HG03558 (cell line): ENCODE measurements around the gene MAP4K1.
"Not testable (repeated sequence)": the region's sequence is repeated elsewhere in the genome, so short reads cannot be mapped to it uniquely, and the experiment has no call there.

Experiments
- ATAC-seq: cut with Tn5 transposase; IDR thresholded peaks from one replicate; pipeline ENCODE4 v1.9.1; 2021; ENCODE audit warnings: moderate number of reproducible peaks; ENCODE audit not compliant: unreplicated experiment; ENCODE audit errors: extremely low read depth

The MAP4K1 gene

DNA sequence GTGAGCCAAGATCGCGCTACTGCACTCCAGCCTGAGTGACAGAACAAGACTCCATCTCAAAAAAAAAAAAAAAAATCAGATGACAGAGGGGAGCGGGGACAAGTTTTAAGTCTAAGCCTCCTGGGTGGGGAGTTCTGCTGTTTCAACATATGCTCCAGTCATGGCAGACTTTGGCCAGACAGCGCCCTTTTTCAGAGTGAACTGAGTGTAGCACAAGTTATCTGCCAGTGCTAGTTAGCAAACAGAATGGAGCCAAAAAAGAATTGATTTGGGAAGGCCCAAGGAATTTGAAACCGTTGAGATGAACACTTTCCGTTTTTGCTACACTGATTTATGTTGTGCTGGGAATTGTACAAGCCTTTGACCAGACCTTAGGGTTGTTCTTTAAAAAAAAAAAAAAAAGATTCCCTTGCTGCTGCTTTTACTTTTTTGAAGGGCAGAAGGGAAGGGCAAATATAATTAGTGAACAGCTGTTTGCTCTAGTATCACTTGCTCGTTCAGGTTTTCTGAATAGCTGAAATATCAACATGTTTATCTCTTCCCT, 35.3 kb upstream of the MAP4K1 start:
- no peak for ATAC-seq

- ATAC-seq, result no peak
These were observed 33.3 kb upstream of the MAP4K1 start for GRCh38 chr19:38650911-38651584.

GRCh38 chr19:38650172-38650775, 32.5 kb upstream of the MAP4K1 start:
- ATAC-seq, result no peak

GRCh38 chr19:38649305-38650171, 31.8 kb upstream of the MAP4K1 start:
- no peak for ATAC-seq

DNA sequence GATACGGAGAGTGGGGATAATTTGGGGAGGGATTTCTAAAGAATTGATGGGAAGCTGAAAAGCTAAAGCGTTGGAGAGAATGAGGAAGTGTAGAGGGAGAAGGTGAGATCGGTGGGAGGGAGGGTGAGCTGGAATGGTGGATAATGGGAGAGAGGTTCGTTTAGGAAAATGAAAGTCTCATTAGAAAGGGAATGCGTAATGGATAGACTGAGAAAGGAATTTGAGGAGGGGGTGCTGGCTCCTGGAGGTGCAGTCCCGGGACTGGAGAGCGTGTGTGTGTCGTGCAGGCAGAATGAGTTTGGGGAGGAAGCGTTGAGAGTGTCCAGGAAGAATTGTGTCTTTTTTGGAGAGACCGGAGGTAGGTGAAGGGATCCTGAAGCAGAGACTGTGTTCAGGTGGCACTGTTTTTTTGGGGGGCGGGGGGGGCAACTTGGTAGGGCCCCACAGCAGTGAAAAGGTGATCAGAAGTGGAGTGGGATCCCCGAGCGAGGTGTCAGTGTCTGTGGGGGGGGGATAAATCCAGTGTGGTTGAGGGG, 31.1 kb upstream of the MAP4K1 start:
- ATAC-seq, result no peak

GRCh38 chr19:38647966-38648768, 30.4 kb upstream of the MAP4K1 start:
- ATAC-seq, result no peak

- peak; percentile 57 for ATAC-seq
These were observed 29.7 kb upstream of the MAP4K1 start, which contains the start of gene ACTN4 for GRCh38 chr19:38647368-38647965. ACTN4 (plus strand) TSS chr19:38647649; CDS start chr19:38647746, 97 bp downstream.

- ATAC-seq, result no peak
These were observed 27.0 kb upstream of the MAP4K1 start for GRCh38 chr19:38644719-38645118.

DNA sequence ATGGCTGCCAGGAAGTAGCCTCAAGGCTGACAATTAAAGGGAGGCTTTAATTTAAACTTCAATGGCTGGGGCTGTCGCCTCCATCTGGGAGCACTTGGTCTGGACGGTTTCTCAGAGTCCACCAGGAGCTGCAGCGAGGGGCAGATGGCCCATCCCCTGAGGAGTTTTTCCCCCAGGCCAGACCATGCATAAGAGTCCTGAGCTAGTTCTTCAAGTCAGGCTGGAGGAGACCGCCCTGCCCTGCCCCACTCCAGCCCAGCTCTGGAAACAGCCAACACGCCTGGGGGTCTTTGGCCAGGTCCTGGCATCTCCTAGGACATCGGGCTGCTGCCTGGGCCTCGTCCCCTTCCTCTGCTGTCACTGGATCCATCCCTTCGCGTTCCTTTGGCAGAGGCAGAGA, 24.4 kb upstream of the MAP4K1 start:
- ATAC-seq, result no peak

DNA sequence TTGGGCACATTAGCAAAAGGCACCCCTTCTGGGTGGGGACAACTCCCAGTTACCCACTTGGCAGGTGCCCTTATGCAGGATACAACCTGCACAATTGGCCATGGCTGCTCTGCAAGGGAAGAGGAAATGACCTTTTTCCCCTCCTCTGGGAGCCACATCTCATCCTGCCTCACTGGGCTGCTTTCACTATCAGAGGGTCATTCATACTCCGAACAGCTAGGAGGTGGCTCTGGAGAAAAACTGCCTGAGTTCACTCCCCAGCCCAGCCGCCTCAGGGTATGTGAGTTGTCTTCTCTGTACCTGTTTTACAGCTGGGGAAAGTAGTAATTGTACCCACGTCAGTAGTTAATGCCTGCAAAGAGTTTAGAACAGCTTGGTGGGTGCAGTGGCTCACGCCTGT, 22.6 kb upstream of the MAP4K1 start:
- no peak for ATAC-seq

DNA sequence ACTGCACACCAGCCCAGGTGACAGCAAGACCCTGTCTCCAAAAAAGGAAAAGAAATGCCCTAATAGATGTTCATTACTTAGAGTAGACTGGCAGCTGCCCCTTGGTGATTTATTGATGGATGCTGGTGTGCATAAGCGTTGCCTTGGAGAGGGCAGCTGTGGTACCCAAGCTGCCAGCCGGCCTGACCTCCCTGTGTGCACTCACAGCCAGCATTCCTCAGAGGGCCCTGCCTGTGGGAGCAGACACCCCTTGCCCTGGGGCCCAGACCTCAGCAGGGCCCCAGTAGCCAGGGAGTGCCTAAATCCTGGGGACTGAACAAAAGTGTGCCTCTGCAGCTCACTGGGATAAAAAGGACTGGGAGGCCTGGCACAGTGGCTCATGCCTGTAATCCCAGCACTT, 21.9 kb upstream of the MAP4K1 start:
- ATAC-seq, result no peak

DNA sequence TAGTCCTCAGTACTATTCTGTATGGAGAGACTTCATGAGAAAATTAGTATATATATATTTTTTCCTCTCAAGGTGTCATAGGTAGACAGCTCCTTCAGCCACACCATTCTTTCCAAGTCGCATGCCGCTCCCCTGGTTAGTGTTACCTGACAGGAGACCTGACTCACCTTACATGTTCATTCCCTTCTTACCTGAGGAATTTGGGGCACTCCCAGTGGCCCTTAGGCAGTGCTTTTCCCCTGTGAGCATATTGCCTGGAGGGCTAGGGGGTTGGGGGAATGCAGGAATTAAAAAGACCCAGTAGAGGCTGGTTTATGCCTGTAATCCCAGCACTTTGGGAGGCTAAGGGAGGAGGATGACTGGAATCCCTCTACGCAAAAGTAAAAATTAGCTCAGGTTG, 20.7 kb upstream of the MAP4K1 start:
- ATAC-seq, result no peak

DNA sequence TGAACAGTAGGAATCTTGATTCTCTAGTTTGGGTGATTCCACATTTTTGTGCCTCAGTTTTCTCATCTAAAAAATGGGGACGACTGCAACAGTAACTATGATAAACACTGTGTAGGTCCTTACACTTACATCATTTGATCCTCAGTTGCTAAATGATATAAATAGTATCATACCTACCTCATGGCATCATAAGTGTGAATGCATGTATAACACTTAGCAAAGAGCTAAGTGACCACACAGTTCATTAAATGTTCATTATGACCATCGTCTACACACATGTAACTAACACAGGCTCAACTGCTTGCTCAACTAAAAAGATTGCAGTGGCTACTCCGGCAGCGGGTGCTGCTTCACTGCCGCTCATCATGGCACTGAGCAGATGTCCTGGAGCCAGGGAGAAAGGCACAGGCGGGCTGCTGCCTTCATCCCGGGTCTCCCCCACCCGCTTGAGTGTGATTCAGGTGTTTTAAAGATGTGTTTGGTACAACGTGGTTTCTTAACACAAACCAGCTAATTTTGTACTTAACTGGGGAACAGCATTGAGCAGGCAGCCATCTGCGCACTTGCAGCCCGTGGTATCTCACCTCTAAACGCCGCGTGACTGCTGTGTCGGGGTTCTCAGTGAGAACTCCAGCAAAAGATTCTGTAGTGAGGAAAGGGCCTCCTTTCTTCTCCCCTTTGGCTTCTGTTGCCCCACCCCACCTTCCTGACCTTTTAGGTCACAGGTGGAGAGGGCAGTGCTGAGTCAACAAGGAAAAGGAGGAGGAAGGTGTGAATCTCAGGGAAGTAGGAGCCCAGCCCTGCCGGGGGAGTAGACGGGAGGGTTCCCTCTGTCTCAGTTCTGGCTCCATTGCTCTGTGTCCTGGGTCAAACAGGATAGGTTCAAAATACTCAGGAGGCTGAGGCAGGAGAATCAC, 18.0 kb upstream of the MAP4K1 start:
- ATAC-seq, result no peak

GRCh38 chr19:38634757-38635482, 17.2 kb upstream of the MAP4K1 start:
- no peak for ATAC-seq

- ATAC-seq, result no peak
These were observed 14.9 kb upstream of the MAP4K1 start for GRCh38 chr19:38632476-38633213.

DNA sequence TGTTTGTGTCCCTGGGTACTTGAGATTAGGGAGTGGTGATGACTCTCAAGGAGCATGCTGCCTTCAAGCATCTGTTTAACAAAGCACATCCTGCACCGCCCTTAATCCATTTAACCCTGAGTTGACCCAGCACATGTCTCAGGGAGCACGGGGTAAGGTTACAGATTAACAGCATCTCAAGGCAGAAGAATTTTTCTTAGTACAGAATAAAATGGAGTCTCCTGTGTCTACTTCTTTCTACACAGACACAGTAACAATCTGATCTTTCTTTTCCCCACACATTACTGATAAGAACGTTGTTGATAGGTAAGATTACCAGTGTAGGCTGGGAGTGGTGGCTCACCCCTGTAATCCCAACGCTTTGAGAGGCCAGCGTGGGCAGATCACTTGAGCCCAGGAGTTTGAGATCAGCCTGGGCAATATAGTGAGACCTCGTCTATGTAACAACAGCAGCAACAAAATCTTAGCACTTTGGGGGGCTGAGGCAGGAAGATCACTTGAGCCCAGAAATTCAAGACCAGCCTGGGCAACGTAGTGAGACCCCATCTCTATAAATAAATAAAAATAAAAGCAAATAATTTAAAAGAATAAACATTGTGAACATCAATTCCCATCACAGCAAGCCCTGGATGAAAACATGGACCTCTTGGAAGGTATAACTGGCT, 14.2 kb upstream of the MAP4K1 start:
- ATAC-seq, result not testable (repeated sequence)

DNA sequence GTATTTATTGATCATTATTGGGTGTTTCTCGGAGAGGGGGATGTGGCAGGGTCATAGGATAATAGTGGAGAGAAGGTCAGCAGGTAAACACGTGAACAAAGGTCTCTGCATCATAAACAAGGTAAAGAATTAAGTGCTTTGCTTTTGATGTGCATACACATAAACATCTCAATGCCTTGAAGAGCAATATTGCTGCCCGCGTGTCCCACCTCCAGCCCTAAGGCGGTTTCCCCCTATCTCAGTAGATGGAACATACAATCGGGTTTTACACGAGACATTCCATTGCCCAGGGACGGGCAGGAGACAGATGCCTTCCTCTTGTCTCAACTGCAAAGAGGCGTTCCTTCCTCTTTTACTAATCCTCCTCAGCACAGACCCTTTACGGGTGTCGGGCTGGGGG, 13.5 kb upstream of the MAP4K1 start:
- not testable (repeated sequence) for ATAC-seq
